ENCODE measurements around the gene EXOC2.

EXOC2 gene

GRCh38 chr6:537114-537513, 155.8 kb downstream of the EXOC2 start:
- DNase-seq (ENCODE audit: low read depth): no peak
- TF ChIP-seq CTCF (conservative IDR thresholded peaks at IDR 0.05; ENCODE audit: low read depth, low read length): no peak
- no peak overlapping the region for H3K4me3 ChIP-seq (ENCODE audit: low read depth, low read length)

GRCh38 chr6:530425-530824, 162.5 kb downstream of the EXOC2 start:
- H3K4me3 ChIP-seq (ENCODE audit: low read depth, low read length): no peak overlapping the region
- no peak for TF ChIP-seq CTCF (conservative IDR thresholded peaks at IDR 0.05; ENCODE audit: low read depth, low read length)
- no peak for DNase-seq (ENCODE audit: low read depth)

GRCh38 chr6:528989-529388, 163.9 kb downstream of the EXOC2 start:
- no peak overlapping the region for H3K4me3 ChIP-seq (ENCODE audit: low read depth, low read length)
- no peak for DNase-seq (ENCODE audit: low read depth)
- no peak for TF ChIP-seq CTCF (conservative IDR thresholded peaks at IDR 0.05; ENCODE audit: low read depth, low read length)

- no peak overlapping the region for H3K4me3 ChIP-seq (ENCODE audit: low read depth, low read length)
- no peak for DNase-seq (ENCODE audit: low read depth)
- TF ChIP-seq CTCF (conservative IDR thresholded peaks at IDR 0.05; ENCODE audit: low read depth, low read length): no peak
Measured at GRCh38 chr6:527989-528673, 164.8 kb downstream of the EXOC2 start.

GRCh38 chr6:524803-525202, 168.1 kb downstream of the EXOC2 start:
- peak; percentile 24 for TF ChIP-seq CTCF (conservative IDR thresholded peaks at IDR 0.05; ENCODE audit: low read depth, low read length)
- DNase-seq (ENCODE audit: low read depth): peak; percentile 20
- H3K4me3 ChIP-seq (ENCODE audit: low read depth, low read length): no peak overlapping the region

- DNase-seq (ENCODE audit: low read depth): no peak
- no peak for TF ChIP-seq CTCF (conservative IDR thresholded peaks at IDR 0.05; ENCODE audit: low read depth, low read length)
- H3K4me3 ChIP-seq (ENCODE audit: low read depth, low read length): no peak overlapping the region
Measured at GRCh38 chr6:520820-521219, 172.1 kb downstream of the EXOC2 start.

GRCh38 chr6:518218-518617, 174.7 kb downstream of the EXOC2 start:
- no peak overlapping the region for H3K4me3 ChIP-seq (ENCODE audit: low read depth, low read length)
- no peak for DNase-seq (ENCODE audit: low read depth)
- TF ChIP-seq CTCF (conservative IDR thresholded peaks at IDR 0.05; ENCODE audit: low read depth, low read length): no peak
